HG02884 (cell line): ENCODE results near the gene FANCD2.
"Not testable (repeated sequence)": the region's sequence is repeated elsewhere in the genome, so short reads cannot be mapped to it uniquely, and the experiment has no call there.

ENCODE experiments used
- ATAC-seq: cut with Tn5 transposase; IDR thresholded peaks from one replicate; pipeline ENCODE4 v1.9.1; 2021; ENCODE audit warnings: mild to moderate bottlenecking, moderate library complexity; ENCODE audit not compliant: unreplicated experiment

The FANCD2 gene

DNA sequence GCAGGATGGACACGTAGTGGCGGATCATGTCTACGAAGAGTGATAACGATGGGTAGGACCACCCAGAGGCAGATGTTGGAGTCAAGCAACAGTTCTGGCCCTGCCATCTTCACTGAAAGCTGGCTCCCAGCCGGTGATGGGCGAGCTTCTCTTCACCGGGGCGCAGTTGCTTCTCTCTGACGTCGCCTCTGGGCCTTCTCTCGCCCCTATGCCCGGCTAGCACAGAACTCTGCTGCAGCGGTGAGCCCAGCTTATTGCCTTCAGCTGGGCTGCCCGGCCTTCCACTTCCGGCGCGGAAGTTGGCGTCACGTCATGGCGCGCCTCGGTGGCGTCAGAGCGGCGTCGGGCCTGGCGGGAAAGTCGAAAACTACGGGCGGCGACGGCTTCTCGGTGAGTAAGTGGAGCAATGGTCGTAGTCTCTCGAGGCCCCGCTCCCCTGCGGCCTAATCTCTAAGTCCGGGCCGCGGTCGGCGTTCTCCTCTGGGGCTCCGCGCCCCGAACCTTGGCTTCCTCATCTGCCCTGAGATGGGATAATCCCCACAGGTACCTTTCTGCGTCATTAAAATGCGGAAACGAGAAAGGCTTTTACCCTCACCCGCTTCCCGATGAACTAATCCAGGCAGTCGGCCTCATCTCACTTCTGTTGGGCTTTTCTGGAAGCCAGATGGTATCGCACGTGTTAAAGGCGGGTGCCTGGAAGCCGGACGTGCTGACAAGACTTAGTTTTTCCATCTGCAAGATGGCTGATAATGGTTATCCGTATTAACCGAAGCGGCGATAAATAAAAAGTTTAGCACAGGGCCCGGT is at the start of gene FANCD2:
FANCD2 (plus strand) TSS at position 354 of the 807 bp plus-strand sequence. CDS start 2,221 bp downstream, outside the sequence.
- ATAC-seq: peak; percentile 92

- ATAC-seq: no peak
Measured at GRCh38 chr3:9976721-9977709, 49.2 kb upstream of the FANCD2 start.

DNA sequence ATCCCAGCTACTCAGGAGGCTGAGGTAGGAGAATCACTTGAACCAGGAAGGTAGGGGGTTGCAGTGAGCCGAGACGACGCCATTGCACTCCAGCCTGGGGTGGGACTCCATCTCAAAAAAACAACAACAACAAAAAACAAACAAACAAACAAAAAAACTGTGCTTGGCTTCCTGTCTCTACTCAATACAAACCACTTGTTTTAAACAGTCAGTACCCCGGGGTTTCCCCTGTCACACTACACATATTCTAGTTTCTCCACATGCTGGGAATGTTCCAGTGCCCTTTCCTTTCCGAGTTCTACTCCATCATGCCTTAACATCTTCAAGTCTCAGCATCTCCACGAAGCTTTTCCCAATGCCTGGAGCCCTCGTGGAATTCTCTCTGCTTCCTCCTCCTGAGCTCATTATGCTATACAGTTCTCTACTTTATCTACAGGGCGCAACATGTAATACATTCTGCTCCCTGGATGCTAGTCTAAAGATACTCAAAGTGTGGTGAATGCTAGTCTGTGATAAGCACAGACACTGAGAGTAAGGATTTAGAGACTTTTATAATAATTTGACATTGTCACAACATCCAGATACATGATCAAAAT is 47.4 kb upstream of the FANCD2 start:
- no peak for ATAC-seq

DNA sequence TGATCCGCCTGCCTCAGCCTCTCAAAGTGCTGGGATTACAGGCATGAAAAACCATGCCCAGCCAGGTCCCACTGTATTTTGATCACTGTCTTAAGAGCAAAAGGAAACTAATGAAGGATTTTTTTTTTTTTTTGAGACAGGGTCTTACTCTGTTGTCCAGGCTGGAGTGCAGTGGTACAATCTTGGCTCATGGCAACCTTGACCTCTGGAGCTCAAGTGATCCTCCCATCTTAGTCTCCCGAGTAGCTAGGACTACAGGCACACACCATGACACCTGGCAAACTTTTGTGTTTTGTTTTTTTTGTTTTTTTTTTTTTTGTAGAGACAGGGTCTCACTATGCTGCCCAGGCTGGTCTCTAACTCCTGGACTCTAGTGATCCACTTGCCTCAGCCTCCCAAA is 46.0 kb upstream of the FANCD2 start:
- no peak for ATAC-seq

DNA sequence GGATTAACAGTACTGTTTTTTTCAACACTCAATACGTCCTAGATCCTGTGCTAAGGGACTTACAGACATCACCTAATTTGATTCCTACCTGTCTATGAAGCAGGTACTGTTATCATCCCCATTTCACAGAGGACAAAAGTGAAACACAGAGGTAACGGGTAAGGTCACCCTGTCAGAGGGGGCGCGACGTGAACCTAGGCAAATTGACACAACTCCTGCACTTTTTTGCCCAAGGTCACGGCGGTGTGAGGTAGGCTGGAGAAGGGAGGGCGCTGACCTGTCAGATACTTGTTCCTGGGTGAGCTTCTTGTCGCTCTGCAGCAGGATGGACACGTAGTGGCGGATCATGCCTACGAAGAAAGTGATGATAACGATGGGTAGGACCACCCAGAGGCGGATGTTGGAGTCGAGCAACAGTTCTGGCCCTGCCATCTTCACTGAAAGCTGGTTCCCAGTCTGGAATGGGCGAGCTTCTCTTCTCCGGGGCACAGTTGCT is 40.0 kb upstream of the FANCD2 start:
- peak; percentile 31 for ATAC-seq

GRCh38 chr3:9994086-9994844 is 32.0 kb upstream of the FANCD2 start:
- no peak for ATAC-seq

DNA sequence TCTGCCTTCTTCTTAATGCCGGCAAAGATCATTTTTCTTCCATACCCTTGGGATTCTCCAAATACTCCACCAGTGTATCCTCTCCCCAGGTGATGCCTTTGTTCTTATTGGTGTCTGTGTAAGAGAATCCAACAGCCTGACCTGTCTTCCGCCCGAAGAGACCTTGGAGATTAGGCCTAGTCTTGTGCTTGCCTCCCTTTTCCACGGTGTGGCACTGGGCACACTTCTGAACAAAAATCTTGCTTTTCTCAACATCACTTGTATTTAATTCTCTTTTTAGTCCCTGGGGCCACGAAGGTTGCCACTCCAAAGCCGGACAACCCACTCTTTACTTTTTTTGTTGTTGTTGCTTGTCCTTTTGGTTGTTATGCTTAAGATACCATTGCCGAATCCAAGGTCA is 25.6 kb upstream of the FANCD2 start:
- ATAC-seq: no peak

GRCh38 chr3:10002951-10003350 is 23.3 kb upstream of the FANCD2 start:
- ATAC-seq: no peak

DNA sequence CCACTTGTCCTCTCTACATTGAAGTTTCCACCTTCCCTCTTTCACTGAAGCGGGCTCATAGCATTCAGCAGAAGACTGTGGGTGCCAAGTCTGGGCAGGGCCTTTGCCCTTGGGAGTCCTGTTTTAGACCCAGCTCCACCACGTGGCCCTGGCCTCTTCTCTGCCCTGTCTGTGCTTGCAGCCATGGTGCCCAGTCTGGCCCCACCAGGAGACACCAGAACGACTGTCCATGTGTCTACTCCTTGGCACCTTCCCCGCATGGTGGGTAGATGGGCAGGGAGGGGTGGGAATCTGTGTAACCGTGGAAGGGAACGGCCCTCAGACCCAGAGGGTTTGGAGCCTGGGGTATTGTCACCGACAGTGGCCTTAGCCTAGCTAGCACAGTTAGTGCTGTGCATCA is 21.7 kb upstream of the FANCD2 start:
- no peak for ATAC-seq

GRCh38 chr3:10004960-10005564 is 21.2 kb upstream of the FANCD2 start:
- no peak for ATAC-seq

DNA sequence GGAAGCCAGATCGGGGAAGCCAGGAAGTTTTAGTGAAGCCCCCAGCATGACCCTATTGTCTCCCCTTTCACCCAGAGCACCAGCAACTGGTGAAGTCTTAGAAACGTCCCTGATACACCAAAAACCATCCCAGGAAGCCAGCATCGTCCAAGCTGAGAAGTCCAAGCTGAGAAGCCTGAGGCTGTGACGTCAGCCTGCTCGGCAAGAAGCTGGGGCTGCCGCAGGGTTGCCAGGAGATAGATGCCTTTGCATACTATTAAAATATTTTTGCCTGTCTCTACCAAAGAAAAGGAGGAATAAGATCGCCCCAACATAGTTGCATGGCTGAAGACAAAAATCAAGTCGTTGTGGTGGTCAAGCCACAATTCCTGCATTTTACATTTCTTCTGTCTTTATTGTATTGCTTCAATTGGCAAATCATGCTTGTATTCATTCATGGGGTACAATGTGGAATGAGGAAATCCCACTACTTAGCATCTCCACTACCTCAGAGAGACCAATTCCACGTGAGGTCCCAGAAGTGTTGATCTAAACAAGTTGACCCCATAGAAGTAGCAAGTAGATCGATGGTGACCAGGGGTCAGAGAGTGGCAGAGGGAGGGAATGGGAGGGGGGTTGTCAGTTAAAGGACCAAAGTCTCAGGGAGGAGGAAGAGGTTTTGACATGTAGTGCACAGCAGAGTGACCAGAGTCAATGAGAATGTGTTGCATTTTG is 20.0 kb upstream of the FANCD2 start:
- ATAC-seq: no peak

DNA sequence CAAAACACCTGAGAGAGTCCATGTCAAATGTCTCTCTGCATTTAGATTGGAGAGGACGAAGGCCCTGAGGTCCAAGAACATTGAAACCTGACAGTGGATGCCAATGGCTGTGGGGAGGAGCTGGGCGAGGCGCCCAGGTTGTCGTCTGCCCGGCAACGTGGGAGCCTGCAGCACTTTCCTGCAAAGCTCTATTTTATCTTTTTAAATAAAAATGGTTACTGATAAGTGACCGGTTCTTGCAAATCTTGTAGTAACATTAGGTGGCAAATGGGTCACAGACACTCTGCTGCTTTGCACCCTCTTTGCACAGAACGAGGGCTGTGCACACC is 19.5 kb upstream of the FANCD2 start:
- ATAC-seq: no peak

DNA sequence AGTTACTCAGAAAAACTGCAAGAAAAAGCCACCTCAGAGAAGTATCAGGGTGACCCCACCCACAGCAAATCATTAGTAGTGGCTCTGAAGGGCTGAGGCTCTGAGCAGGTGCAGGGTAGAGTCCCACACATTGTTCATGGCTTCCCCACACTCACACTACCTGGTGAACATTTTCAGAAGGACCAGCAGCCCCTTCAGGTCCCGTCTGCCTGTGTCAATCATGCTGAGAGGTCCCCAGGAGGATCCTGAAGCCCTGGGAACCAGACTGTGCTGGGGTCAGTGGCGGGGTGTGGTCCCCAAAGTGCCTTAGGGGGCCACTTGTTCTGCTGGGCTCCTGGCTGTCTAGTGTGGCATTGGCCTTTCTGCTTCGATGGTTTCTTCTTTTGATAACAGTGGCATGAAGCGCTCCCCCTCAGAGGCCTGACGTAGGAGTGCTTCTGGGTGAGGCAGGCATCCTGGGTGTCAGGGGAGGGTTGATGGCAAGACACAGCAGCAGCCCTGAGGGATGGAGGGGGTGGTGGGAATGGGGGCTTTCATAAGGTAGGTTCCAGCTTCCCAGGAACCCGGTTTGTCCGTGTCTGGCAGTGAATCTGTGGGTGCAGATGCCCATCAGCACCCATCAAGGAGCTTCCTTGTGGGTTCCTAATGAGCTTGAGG is 19.0 kb upstream of the FANCD2 start:
- no peak for ATAC-seq

DNA sequence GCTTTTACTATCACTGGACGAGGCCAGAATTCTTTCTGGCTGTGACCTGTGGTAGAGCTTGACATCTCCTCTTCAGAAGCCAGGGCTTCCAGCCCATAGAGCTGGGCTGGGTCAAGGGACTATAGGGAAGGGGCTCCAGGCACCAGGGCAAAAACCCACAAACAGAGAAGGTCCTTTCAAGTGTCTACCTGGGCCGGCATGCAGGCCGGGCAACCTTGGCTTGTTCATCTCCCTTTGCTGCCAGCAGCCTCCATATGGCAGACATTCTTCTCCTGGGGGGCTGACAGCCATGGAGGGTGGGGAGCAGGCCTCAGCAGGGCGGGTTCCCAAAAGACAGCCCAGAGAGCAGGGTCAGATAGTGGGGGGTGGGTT is 18.0 kb upstream of the FANCD2 start:
- not testable (repeated sequence) for ATAC-seq

DNA sequence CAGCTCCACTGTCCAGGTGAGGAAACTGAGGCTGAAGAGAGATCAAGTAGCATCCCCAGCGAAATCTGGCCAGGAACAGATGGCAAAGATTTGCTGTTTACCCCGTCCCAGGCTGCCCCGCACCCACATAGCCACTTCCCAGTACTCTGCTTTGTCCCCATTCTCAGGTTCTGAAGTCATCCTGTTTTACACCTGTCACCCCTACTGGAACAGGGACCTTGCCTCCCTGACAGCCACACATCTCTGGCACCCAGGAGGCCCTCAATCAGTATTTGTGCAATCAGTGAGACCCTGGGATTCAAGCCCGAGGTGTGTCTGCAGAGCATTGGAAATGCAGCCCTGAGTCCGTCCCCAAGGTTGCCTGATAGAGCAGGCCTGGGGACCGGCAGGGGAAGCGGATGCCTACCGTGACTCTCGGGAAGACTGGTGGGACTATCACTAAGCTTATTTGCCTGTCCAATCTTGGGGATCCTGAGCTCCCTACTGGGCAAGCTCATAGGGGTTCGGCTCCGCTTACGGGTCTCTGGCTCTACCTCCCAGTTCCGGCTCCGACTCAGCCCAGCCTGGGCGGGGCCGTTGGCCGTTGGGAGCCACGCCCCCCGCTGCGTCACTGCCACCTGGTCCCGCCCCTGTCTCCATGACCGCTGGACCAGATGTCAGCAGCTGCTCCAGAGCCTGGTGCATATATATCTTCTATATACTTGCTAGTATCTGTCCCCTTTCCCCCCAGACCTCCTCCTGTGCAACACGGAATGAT is 17.5 kb upstream of the FANCD2 start:
- peak; percentile 56 for ATAC-seq

GRCh38 chr3:10010421-10010877 is 15.8 kb upstream of the FANCD2 start:
- ATAC-seq: no peak

DNA sequence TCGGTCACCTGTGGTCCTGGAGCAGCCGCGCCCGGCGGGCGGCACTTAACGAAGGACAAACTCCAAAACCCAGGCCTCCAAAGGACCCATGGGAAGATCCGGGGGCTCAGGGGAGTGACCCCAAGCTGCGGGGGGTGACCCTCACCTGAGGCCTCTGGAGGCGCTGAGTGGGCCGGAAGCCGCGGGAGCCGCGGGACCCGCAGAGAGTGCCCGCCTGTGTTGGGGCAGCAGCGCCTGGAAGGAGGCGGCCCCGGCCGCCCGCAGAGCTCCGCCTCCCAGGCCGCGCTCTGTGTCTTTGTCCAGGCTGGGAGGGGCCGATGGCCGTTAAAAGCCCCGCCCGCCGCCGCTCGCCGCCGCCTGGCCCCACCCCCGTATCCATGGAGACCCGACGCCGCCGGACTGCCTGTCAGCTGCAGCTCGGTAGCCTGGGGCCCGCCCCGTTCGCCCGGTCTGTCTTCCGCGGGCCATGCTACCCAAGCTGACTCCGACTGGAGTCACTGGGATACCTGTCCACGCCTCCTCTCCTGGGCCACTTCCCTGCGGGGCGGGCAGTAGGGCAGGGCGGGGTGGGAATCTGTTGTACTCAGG is 15.3 kb upstream of the FANCD2 start:
- ATAC-seq: peak; percentile 86

DNA sequence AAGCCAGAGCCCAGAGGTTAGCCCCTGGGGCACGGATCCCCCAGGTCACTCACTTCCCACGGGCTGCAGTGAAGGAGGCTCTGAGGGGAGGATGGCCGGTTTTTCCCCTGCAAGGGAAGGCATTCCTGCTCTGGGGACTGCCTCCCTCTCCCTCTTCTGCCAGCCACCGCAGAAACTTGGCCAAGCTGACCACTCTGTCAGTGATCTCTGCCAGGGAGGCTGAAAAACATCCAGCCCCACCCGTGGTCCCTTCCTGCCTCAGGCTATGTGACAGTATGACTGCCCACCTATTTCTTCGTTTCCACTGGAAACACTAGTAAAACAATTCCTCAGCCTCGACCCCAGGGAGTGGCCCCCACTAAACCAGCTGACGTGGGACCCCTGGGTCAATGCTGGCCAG is 14.6 kb upstream of the FANCD2 start:
- no peak for ATAC-seq
